Panc1 (cell line): Measurements from ENCODE around the gene DHRSX.

Source experiments
- POLR2AphosphoS5 ChIP-seq: IDR thresholded peaks from 2 replicates; pipeline ENCODE4 v1.6.1; 2012; ENCODE audit warnings: mild to moderate bottlenecking, low read depth, low read length, moderate library complexity
- TF ChIP-seq, protein P1 (sequence below): fragments of 450-650 bp; IDR thresholded peaks from 2 replicates; pipeline ENCODE4 v1.5.1; 2017; ENCODE audit warnings: mild to moderate bottlenecking
- TF ChIP-seq, protein P2 (sequence below), 2 experiments: IDR thresholded peaks; 2 replicates each; pipeline ENCODE4 v1.6.1; 2011 to 2012; ENCODE audit warnings: low read depth in 2 of 2, control low read depth in 1 of 2, low read length in 1 of 2, mild to moderate bottlenecking in 1 of 2, moderate library complexity in 1 of 2; ENCODE audit not compliant: insufficient read depth in 1 of 2

DNA sequence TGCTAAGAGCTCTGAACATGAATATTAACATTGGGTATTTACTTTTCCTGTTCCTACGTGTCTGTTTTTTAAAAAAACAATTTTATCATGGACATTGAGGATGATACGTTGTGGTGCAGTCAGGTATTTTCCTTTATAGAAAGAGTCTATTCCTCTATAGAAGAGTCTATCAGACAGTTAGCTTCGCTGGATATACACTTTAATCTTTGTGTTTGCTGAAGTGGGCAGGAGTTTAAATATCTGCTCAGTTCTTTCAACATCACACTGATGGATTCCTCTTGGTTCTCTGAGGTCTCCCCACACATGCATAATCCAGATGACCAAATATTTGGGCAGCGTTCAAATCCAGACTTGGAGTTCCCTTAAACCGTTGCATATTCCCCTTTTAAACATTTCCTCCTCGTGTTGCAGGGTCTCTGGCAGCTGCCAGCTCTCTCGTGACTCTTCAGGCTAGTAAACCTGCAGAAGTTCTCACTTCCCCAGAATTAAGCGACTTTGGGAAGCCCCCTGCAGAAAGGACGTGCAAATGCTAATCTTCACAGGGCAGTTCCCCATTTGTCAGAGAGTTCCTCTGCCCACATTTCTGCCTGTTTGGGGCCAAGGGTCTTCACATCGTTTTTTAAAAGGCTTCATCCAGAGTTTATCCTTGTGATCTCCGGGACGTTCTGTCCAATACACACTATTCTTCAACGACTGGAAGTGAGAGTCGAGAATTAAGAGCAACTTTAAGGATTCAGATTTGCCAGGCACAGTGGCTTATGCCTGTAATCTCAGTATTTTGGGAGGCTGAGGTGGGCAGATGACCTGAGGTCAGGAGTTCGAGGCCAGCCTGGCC, 20.5 kb upstream of the DHRSX start:
- TF ChIP-seq, protein P1, sequence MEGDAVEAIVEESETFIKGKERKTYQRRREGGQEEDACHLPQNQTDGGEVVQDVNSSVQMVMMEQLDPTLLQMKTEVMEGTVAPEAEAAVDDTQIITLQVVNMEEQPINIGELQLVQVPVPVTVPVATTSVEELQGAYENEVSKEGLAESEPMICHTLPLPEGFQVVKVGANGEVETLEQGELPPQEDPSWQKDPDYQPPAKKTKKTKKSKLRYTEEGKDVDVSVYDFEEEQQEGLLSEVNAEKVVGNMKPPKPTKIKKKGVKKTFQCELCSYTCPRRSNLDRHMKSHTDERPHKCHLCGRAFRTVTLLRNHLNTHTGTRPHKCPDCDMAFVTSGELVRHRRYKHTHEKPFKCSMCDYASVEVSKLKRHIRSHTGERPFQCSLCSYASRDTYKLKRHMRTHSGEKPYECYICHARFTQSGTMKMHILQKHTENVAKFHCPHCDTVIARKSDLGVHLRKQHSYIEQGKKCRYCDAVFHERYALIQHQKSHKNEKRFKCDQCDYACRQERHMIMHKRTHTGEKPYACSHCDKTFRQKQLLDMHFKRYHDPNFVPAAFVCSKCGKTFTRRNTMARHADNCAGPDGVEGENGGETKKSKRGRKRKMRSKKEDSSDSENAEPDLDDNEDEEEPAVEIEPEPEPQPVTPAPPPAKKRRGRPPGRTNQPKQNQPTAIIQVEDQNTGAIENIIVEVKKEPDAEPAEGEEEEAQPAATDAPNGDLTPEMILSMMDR: no peak
- TF ChIP-seq, protein P2, sequence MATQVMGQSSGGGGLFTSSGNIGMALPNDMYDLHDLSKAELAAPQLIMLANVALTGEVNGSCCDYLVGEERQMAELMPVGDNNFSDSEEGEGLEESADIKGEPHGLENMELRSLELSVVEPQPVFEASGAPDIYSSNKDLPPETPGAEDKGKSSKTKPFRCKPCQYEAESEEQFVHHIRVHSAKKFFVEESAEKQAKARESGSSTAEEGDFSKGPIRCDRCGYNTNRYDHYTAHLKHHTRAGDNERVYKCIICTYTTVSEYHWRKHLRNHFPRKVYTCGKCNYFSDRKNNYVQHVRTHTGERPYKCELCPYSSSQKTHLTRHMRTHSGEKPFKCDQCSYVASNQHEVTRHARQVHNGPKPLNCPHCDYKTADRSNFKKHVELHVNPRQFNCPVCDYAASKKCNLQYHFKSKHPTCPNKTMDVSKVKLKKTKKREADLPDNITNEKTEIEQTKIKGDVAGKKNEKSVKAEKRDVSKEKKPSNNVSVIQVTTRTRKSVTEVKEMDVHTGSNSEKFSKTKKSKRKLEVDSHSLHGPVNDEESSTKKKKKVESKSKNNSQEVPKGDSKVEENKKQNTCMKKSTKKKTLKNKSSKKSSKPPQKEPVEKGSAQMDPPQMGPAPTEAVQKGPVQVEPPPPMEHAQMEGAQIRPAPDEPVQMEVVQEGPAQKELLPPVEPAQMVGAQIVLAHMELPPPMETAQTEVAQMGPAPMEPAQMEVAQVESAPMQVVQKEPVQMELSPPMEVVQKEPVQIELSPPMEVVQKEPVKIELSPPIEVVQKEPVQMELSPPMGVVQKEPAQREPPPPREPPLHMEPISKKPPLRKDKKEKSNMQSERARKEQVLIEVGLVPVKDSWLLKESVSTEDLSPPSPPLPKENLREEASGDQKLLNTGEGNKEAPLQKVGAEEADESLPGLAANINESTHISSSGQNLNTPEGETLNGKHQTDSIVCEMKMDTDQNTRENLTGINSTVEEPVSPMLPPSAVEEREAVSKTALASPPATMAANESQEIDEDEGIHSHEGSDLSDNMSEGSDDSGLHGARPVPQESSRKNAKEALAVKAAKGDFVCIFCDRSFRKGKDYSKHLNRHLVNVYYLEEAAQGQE (IDR thresholded peaks at IDR 0.05; ENCODE audit: insufficient read depth in 1 of 2, low read depth in 2 of 2, low read length in 1 of 2): no peak
- TF ChIP-seq POLR2AphosphoS5: no peak
